Endothelial cell (in vitro differentiated cells): ENCODE results near the gene NUP214. TPM values are rescaled to one million over a fixed set of nuclear protein-coding genes. Genes with fewer than 3 reads are reported as not detected.
"Not testable (repeated sequence)": the region's sequence is repeated elsewhere in the genome, so short reads cannot be mapped to it uniquely, and the experiment has no call there.

Experiments
- DNase-seq: peaks from one replicate; pipeline ENCODE4 v3.0.0; 2021; ENCODE audit warnings: low spot score
- H3K27ac Mint-ChIP-seq: one replicate; pipeline ENCODE4 v1.8.0; 2021; ENCODE audit warnings: mixed read lengths, inconsistent platforms; ENCODE audit not compliant: unreplicated experiment
- H3K27me3 Mint-ChIP-seq: one replicate; pipeline ENCODE4 v1.8.0; 2021; ENCODE audit warnings: mild to moderate bottlenecking, moderate library complexity, mixed read lengths, inconsistent platforms; ENCODE audit not compliant: unreplicated experiment
- H3K36me3 Mint-ChIP-seq: one replicate; pipeline ENCODE4 v1.8.0; 2021; ENCODE audit warnings: mild to moderate bottlenecking, low read depth, mixed read lengths, inconsistent platforms; ENCODE audit not compliant: unreplicated experiment
- H3K4me1 Mint-ChIP-seq: one replicate; pipeline ENCODE4 v1.8.0; 2021; ENCODE audit warnings: mild to moderate bottlenecking, mixed read lengths, inconsistent platforms; ENCODE audit not compliant: unreplicated experiment
- H3K4me3 Mint-ChIP-seq: one replicate; pipeline ENCODE4 v1.8.0; 2021; ENCODE audit warnings: mild to moderate bottlenecking, mixed read lengths, inconsistent platforms; ENCODE audit not compliant: unreplicated experiment
- H3K9me3 Mint-ChIP-seq: one replicate; pipeline ENCODE4 v1.8.0; 2021; ENCODE audit warnings: mixed read lengths, inconsistent platforms; ENCODE audit not compliant: unreplicated experiment
- CTCF ChIP-seq: fragments of 200-600 bp; sonication (generic); IDR thresholded peaks from one replicate; pipeline ENCODE4 v1.5.0; 2021; ENCODE audit warnings: antibody characterized with exemption; ENCODE audit not compliant: unreplicated experiment
- total RNA-seq: library from RNA; stranded (reverse); fragmentation: NEBNext Ultra II Directional; extraction: Animal tissue kit (Norgen Biotek cat#: 25700); gene quantifications from one replicate; pipeline ENCODE4 v1.2.1, GENCODE V29; 2021; ENCODE audit not compliant: unreplicated experiment

Gene NUP214
- total RNA-seq, 1 donor from 2014 or later, result 60.8 TPM

GRCh38 chr9:131099102-131099606 is 26.2 kb upstream of the NUP214 start:
- Mint-ChIP-seq H3K27me3 (peaks cover 17% of the 10 kb centered on the region), H3K27ac (no peak overlapping the region), H3K36me3 (peaks cover 4% of the 10 kb centered on the region), H3K4me1 (peaks cover 11% of the 10 kb centered on the region), H3K9me3 (no peaks in the 10 kb centered on the region), H3K4me3 (no peak overlapping the region)
- no peak for DNase-seq
- TF ChIP-seq CTCF, result no peak

- not testable (repeated sequence) for DNase-seq, H3K4me3 Mint-ChIP-seq, H3K27ac Mint-ChIP-seq, H3K9me3 Mint-ChIP-seq, H3K36me3 Mint-ChIP-seq
- Mint-ChIP-seq H3K4me1 (peaks cover 11% of the 10 kb centered on the region), H3K27me3 (peaks cover 14% of the 10 kb centered on the region)
Observed at GRCh38 chr9:131099845-131100244, 25.5 kb upstream of the NUP214 start.

- DNase-seq, result no peak
- H3K4me1 Mint-ChIP-seq, result peaks cover 11% of the 10 kb centered on the region
- no peak overlapping the region for H3K27ac Mint-ChIP-seq
- peaks cover 11% of the 10 kb centered on the region for H3K27me3 Mint-ChIP-seq
- H3K36me3 Mint-ChIP-seq, result peaks cover 4% of the 10 kb centered on the region
- no peak for TF ChIP-seq CTCF
- no peak overlapping the region for H3K4me3 Mint-ChIP-seq
- no peaks in the 10 kb centered on the region for H3K9me3 Mint-ChIP-seq
Observed at GRCh38 chr9:131100445-131100844, 24.9 kb upstream of the NUP214 start.

GRCh38 chr9:131101207-131101964 is 24.0 kb upstream of the NUP214 start:
- H3K4me3 Mint-ChIP-seq, result no peak overlapping the region
- no peak overlapping the region for H3K27ac Mint-ChIP-seq
- H3K9me3 Mint-ChIP-seq, result no peaks in the 10 kb centered on the region
- peaks cover 7% of the 10 kb centered on the region for H3K27me3 Mint-ChIP-seq
- H3K36me3 Mint-ChIP-seq, result peaks cover 4% of the 10 kb centered on the region
- no peak for DNase-seq
- no peak for TF ChIP-seq CTCF
- peaks cover 6% of the 10 kb centered on the region for H3K4me1 Mint-ChIP-seq

- Mint-ChIP-seq H3K4me1 (no peaks in the 10 kb centered on the region), H3K4me3 (no peak overlapping the region), H3K9me3 (no peaks in the 10 kb centered on the region), H3K36me3 (no peaks in the 10 kb centered on the region), H3K27me3 (peaks cover 8% of the 10 kb centered on the region), H3K27ac (no peak overlapping the region)
- DNase-seq, result no peak
- no peak for TF ChIP-seq CTCF
Observed at GRCh38 chr9:131103024-131103423, 22.4 kb upstream of the NUP214 start.
